Measurements from ENCODE around the gene PPM1E. TPM values are rescaled to one million over a fixed set of nuclear protein-coding genes. Genes with fewer than 3 reads are reported as not detected.

PPM1E gene
- total RNA-seq, 1 experiment from 2014 or later, result 7.1 TPM

- H4K91ac ChIP-seq (ENCODE audit: insufficient read length, low read depth, low read length), result no peak overlapping the region
- no peaks in the 10 kb centered on the region for H3K79me2 ChIP-seq (ENCODE audit: insufficient read depth, low read length)
- no peaks in the 10 kb centered on the region for H3K27me3 ChIP-seq (ENCODE audit: insufficient read depth, low read length)
- no peak overlapping the region for H3K4ac ChIP-seq (ENCODE audit: low read depth, low read length)
- H3K23ac ChIP-seq (ENCODE audit: insufficient read length, low read depth, low read length), result no peak overlapping the region
- DNase-seq, result peak; percentile 62
- no peaks in the 10 kb centered on the region for H4K20me1 ChIP-seq (ENCODE audit: control insufficient read depth, insufficient read depth, insufficient read length)
- H3K23me2 ChIP-seq (ENCODE audit: insufficient read length, low read depth, low read length, poor library complexity, severe bottlenecking), result no peaks in the 10 kb centered on the region
- no peaks in the 10 kb centered on the region for H3K4me1 ChIP-seq (ENCODE audit: insufficient read depth, low read length)
- no peak overlapping the region for H2BK15ac ChIP-seq (ENCODE audit: low read depth, low read length)
- no CpG with 5 or more reads among the region's 8 CpGs for WGBS (ENCODE audit: extremely low coverage, insufficient read length, low lambda C conversion rate)
- H2BK20ac ChIP-seq (ENCODE audit: low read depth, low read length, poor library complexity, severe bottlenecking), result no peak overlapping the region
- peak overlapping the region; percentile 43 for H4K8ac ChIP-seq (replicated peaks; ENCODE audit: insufficient read length, low read depth, low read length)
- no peak overlapping the region for H3K56ac ChIP-seq (ENCODE audit: insufficient read length, low read depth, low read length)
- no peak overlapping the region for H3K18ac ChIP-seq (ENCODE audit: insufficient read length, low read depth, low read length)
- no peak overlapping the region for H2AFZ ChIP-seq (ENCODE audit: low read length)
- H3K9ac ChIP-seq (ENCODE audit: extremely low read depth, insufficient read length, low read length), result no peak overlapping the region
- no peak overlapping the region for H2BK120ac ChIP-seq (ENCODE audit: low read depth, low read length, poor library complexity, severe bottlenecking)
- no peak overlapping the region for H2BK12ac ChIP-seq (ENCODE audit: insufficient read length, low read depth, low read length)
- H3K79me1 ChIP-seq (ENCODE audit: insufficient read depth, low read depth, low read length, poor library complexity, severe bottlenecking), result no peaks in the 10 kb centered on the region
- no peak overlapping the region for H2BK5ac ChIP-seq (ENCODE audit: insufficient read length, low read length)
- Mint-ChIP-seq H3K27ac (0 out of 7 replicates have a peak overlapping the region, but pooled peaks of 1 of the 3 experiments have one; percentile 49), H3K4me3 (no peak overlapping the region; a peak in 1 of 5 replicates), H3K9me3 (peaks cover 13 to 34% of the 10 kb centered on the region in 2 experiments), H3K36me3 (ENCODE audit: insufficient read depth in 1 of 3, low read depth in 3 of 3) (peaks cover 8 to 13% (median 12%) of the 10 kb centered on the region in 3 experiments), H3K4me1 (peaks cover 0 to 3% of the 10 kb centered on the region in 2 experiments; a peak in 1 of 4 replicates), H3K27me3 (ENCODE audit: low read depth) (no peaks in the 10 kb centered on the region; the same call in 1 of the 2 replicates)
- H4K5ac ChIP-seq (ENCODE audit: insufficient read length, low read depth, low read length), result no peak overlapping the region
- no peak overlapping the region for H3K4me2 ChIP-seq (ENCODE audit: insufficient read depth, insufficient read length, low read length)
- H3K9me3 ChIP-seq (ENCODE audit: control insufficient read depth, low read depth, low read length), result peaks cover 9% of the 10 kb centered on the region
- no peak overlapping the region for H3K27ac ChIP-seq (ENCODE audit: insufficient read length, low read depth, low read length)
- H2AK5ac ChIP-seq (ENCODE audit: insufficient read length, low read length), result no peak overlapping the region
- H3T11ph ChIP-seq (ENCODE audit: low read length), result no peak overlapping the region
- no peak overlapping the region for H3K14ac ChIP-seq (ENCODE audit: insufficient read depth, low read length)
- TF ChIP-seq CTCF (conservative IDR thresholded peaks at IDR 0.05), result no peak
Measured at GRCh38 chr17:58911741-58912343, 156.2 kb downstream of the PPM1E start.

All from H9 (cell line).